ENCODE results near the gene TUBGCP3. TPM values are rescaled to one million over a fixed set of nuclear protein-coding genes. Genes with fewer than 3 reads are reported as not detected.

TUBGCP3 gene
- total RNA-seq, 2 experiments from 2014 or later, result 19.4 to 36.2 TPM

- ChIA-PET CTCF (ENCODE audit: unreplicated experiment) (no interaction called here), POLR2A (no interaction called here)
- no peak for DNase-seq (ENCODE audit: low spot score)
- Histone ChIP-seq H2AFZ (ENCODE audit: low read length) (no peak overlapping the region), H3K4me1 (ENCODE audit: insufficient read depth, low read length, poor library complexity, severe bottlenecking) (no peaks in the 10 kb centered on the region), H3K27ac (ENCODE audit: low read depth, low read length, poor library complexity, severe bottlenecking) (no peak overlapping the region), H3K36me3 (ENCODE audit: insufficient read depth, low read length) (no peaks in the 10 kb centered on the region), H3K79me2 (ENCODE audit: insufficient read depth, low read depth, low read length) (no peaks in the 10 kb centered on the region), H3K9me3 (ENCODE audit: low read length) (no peaks in the 10 kb centered on the region), H3K4me3 (ENCODE audit: low read depth, low read length, poor library complexity, severe bottlenecking) (no peak overlapping the region), H3K9me2 (ENCODE audit: insufficient read depth, low read length) (no peaks in the 10 kb centered on the region), H3K4me2 (ENCODE audit: low read length) (no peak overlapping the region), H4K20me1 (ENCODE audit: insufficient read depth, low read length) (no peaks in the 10 kb centered on the region)
- intact Hi-C loops (cut with micrococcal nuclease; ENCODE audit: unreplicated experiment), result no loop called here
- BruUV-seq (replicated peaks), result no TSS peak
- TF ChIP-seq CTCF (conservative IDR thresholded peaks at IDR 0.05; ENCODE audit: low read length) (no peak), EZH2phosphoT487 (IDR thresholded peaks at IDR 0.05; ENCODE audit: borderline replicate concordance, low read depth, low read length) (no peak)
Measured at GRCh38 chr13:112450904-112451240, 137.1 kb downstream of the TUBGCP3 start.

GRCh38 chr13:112450118-112450903 lies 137.6 kb downstream of the TUBGCP3 start:
- H2AFZ ChIP-seq (ENCODE audit: low read length), result no peak overlapping the region
- TF ChIP-seq CTCF (conservative IDR thresholded peaks at IDR 0.05; ENCODE audit: low read length), result no peak
- TF ChIP-seq EZH2phosphoT487 (IDR thresholded peaks at IDR 0.05; ENCODE audit: borderline replicate concordance, low read depth, low read length), result no peak

GRCh38 chr13:112449545-112449930 lies 138.4 kb downstream of the TUBGCP3 start:
- Histone ChIP-seq H2AFZ (ENCODE audit: low read length) (no peak overlapping the region), H3K9me3 (ENCODE audit: low read length) (no peaks in the 10 kb centered on the region), H3K4me2 (ENCODE audit: low read length) (no peak overlapping the region), H4K20me1 (ENCODE audit: insufficient read depth, low read length) (no peaks in the 10 kb centered on the region), H3K27ac (ENCODE audit: low read depth, low read length, poor library complexity, severe bottlenecking) (no peak overlapping the region), H3K4me1 (ENCODE audit: insufficient read depth, low read length, poor library complexity, severe bottlenecking) (no peaks in the 10 kb centered on the region), H3K4me3 (ENCODE audit: low read depth, low read length, poor library complexity, severe bottlenecking) (no peak overlapping the region), H3K9me2 (ENCODE audit: insufficient read depth, low read length) (no peaks in the 10 kb centered on the region), H3K36me3 (ENCODE audit: insufficient read depth, low read length) (no peaks in the 10 kb centered on the region), H3K79me2 (ENCODE audit: insufficient read depth, low read depth, low read length) (no peaks in the 10 kb centered on the region)
- POLR2A ChIA-PET, result no interaction called here
- CTCF ChIA-PET (ENCODE audit: unreplicated experiment), result no interaction called here
- no peak for DNase-seq (ENCODE audit: low spot score)
- intact Hi-C loops (cut with micrococcal nuclease; ENCODE audit: unreplicated experiment), result no loop called here
- BruUV-seq (replicated peaks), result no TSS peak
- no peak for TF ChIP-seq EZH2phosphoT487 (IDR thresholded peaks at IDR 0.05; ENCODE audit: borderline replicate concordance, low read depth, low read length)
- no peak for TF ChIP-seq CTCF (conservative IDR thresholded peaks at IDR 0.05; ENCODE audit: low read length)

More at GRCh38 chr13:112450118-112450903, 137.6 kb downstream of the TUBGCP3 start:
- no peak overlapping the region for H3K27ac ChIP-seq (ENCODE audit: low read depth, low read length, poor library complexity, severe bottlenecking)
- H3K4me3 ChIP-seq (ENCODE audit: low read depth, low read length, poor library complexity, severe bottlenecking), result no peak overlapping the region
- CTCF ChIA-PET (ENCODE audit: unreplicated experiment), result no interaction called here
- H4K20me1 ChIP-seq (ENCODE audit: insufficient read depth, low read length), result no peaks in the 10 kb centered on the region
- H3K9me2 ChIP-seq (ENCODE audit: insufficient read depth, low read length), result no peaks in the 10 kb centered on the region
- intact Hi-C loops (cut with micrococcal nuclease; ENCODE audit: unreplicated experiment), result no loop called here
- no peaks in the 10 kb centered on the region for H3K9me3 ChIP-seq (ENCODE audit: low read length)
- no peak for DNase-seq (ENCODE audit: low spot score)
- H3K36me3 ChIP-seq (ENCODE audit: insufficient read depth, low read length), result no peaks in the 10 kb centered on the region
- H3K79me2 ChIP-seq (ENCODE audit: insufficient read depth, low read depth, low read length), result no peaks in the 10 kb centered on the region
- POLR2A ChIA-PET, result no interaction called here
- BruUV-seq (replicated peaks), result no TSS peak
- H3K4me2 ChIP-seq (ENCODE audit: low read length), result no peak overlapping the region
- H3K4me1 ChIP-seq (ENCODE audit: insufficient read depth, low read length, poor library complexity, severe bottlenecking), result no peaks in the 10 kb centered on the region

Data from OCI-LY7 (cell line).